ENCODE data around the gene KIF24.

DNA sequence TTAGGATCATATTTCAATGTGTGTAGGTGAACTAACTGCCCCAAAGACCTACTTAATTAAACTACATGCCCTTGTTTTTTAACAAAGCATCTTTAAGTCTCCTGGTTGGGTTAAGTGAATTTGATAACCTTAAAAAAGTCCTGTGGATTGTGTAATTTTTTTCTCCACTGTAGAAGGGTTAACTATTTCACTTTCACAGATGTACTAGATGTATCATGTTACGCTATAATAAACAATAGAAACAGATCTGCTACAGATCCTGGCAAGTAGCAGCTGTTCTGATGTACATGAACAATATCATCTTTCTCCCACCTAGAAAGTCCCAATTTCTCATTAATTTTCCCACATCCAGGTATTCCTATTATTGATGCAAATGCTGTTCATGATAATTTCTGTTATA is 18.9 kb downstream of the KIF24 start:
- no peak for TF ChIP-seq CTCF (IDR thresholded peaks at IDR 0.05)
- TF ChIP-seq EZH2 (IDR thresholded peaks at IDR 0.05; ENCODE audit: borderline replicate concordance, insufficient read depth, low read depth, low read length, poor library complexity, severe bottlenecking): no peak
